ENCODE results near the gene TMEM11. TPM values are rescaled to one million over a fixed set of nuclear protein-coding genes. Genes with fewer than 3 reads are reported as not detected.

The TMEM11 gene
- total RNA-seq, 1 donor from 2014 or later: 35.6 TPM

- Mint-ChIP-seq H3K4me3 (no peak overlapping the region), H3K4me1 (ENCODE audit: low read depth) (no peaks in the 10 kb centered on the region), H3K9me3 (peaks cover 47% of the 10 kb centered on the region), H3K27me3 (ENCODE audit: insufficient read depth) (peaks cover 2% of the 10 kb centered on the region), H3K36me3 (ENCODE audit: low read depth) (peaks cover 26% of the 10 kb centered on the region), H3K27ac (no peak overlapping the region)
- intact Hi-C loops (cut with micrococcal nuclease): no loop called here
- DNase-seq (ENCODE audit: low spot score): no peak
Measured at GRCh38 chr17:21149621-21150020, 64.3 kb downstream of the TMEM11 start.

Other genes with a start within 250 kb of the TMEM11 start
- gene USP22, start 171.2 kb downstream of the TMEM11 start, total RNA-seq: 147 and 152 TPM in 2 replicates
- gene DHRS7B, start 87.2 kb downstream of the TMEM11 start, total RNA-seq: 20.0 and 23.6 TPM in 2 replicates
- 1.6 and 1.7 TPM in 2 replicates for gene NATD1, start 39.2 kb upstream of the TMEM11 start, total RNA-seq
- gene MAP2K3, start 70.5 kb upstream of the TMEM11 start, total RNA-seq: 177 and 185 TPM in 2 replicates
- not detected in 2 replicates for gene KCNJ12, start 162.2 kb upstream of the TMEM11 start, total RNA-seq

All from activated T-helper 1 cell treated with anti-CD3 and anti-CD28 coated beads, Interleukin-12 subunit alpha, Interleukin-12 subunit beta, Interleukin-2, Interleukin-4 antibody, amounts not matched to agents 30 ng/mL and 10 ng/mL and 1 ng/mL, durations not matched to agents 14 hours and 24 hours and 36 hours (primary cell).